IMR-90 (cell line): Measurements from ENCODE around the gene AMFR. TPM values are rescaled to one million over a fixed set of nuclear protein-coding genes. Genes with fewer than 3 reads are reported as not detected.

Experiments used
- ATAC-seq: fragments of 200-7000 bp; cut with Tn5 transposase; 2 replicates; pipeline ENCODE4 v1.9.1; 2020; ENCODE audit warnings: low read depth, mild to moderate bottlenecking, moderate library complexity
- BruUV-seq: library from RNA; stranded (reverse); fragments of 400-500 nt; replicated peaks from 2 replicates; lab custom pipeline; 2021; lab: Mats Ljungman, UMichigan
- CTCF ChIA-PET: fragments of 300-600 bp; formaldehyde crosslinking; extraction: SDS; loops from one replicate; lab custom pipeline; 2021; ENCODE audit warnings: antibody characterized with exemption; lab: Yijun Ruan, JAX
- POLR2A ChIA-PET: fragments of 300-600 bp; sonication (Branson Sonifier 250); formaldehyde crosslinking; loops from one replicate; lab custom pipeline; 2022; ENCODE audit warnings: antibody characterized with exemption; ENCODE audit not compliant: unreplicated experiment; lab: Charles Lee
- DNase-seq: peaks from one replicate; pipeline ENCODE4 v3.0.0; 2013
- H2AFZ ChIP-seq: replicated peaks from 2 replicates; pipeline ENCODE3; 2013; ENCODE audit warnings: low read length, mild to moderate bottlenecking; ENCODE audit not compliant: poor library complexity
- H2AK5ac ChIP-seq: 2 replicates; pipeline ENCODE4 v1.6.1; 2013; ENCODE audit warnings: low read depth, low read length, inconsistent platforms
- H2AK9ac ChIP-seq: replicated peaks from 2 replicates; pipeline ENCODE3; 2013; ENCODE audit warnings: mild to moderate bottlenecking, low read depth, low read length, moderate library complexity; ENCODE audit not compliant: poor library complexity
- H2BK120ac ChIP-seq: 2 replicates; pipeline ENCODE4 v1.6.1; 2013; ENCODE audit warnings: low read depth, low read length, inconsistent platforms
- H2BK15ac ChIP-seq: 3 replicates; pipeline ENCODE4 v1.6.1; 2013; ENCODE audit warnings: low read depth, low read length, inconsistent platforms
- H2BK20ac ChIP-seq: 2 replicates; pipeline ENCODE4 v1.6.1; 2013; ENCODE audit warnings: low read depth, mild to moderate bottlenecking, inconsistent platforms, low read length, moderate library complexity
- H2BK5ac ChIP-seq: 2 replicates; pipeline ENCODE4 v1.6.1; 2013; ENCODE audit warnings: mild to moderate bottlenecking, low read depth, low read length, inconsistent platforms; ENCODE audit not compliant: poor library complexity, severe bottlenecking
- H3K14ac ChIP-seq: replicated peaks from 2 replicates; pipeline ENCODE4 v1.6.1; 2013; ENCODE audit warnings: low read depth, low read length, inconsistent platforms
- H3K18ac ChIP-seq: 2 replicates; pipeline ENCODE4 v1.6.1; 2013; ENCODE audit warnings: low read depth, low read length, control low read depth
- H3K23ac ChIP-seq: 2 replicates; pipeline ENCODE4 v1.6.1; 2013; ENCODE audit warnings: low read depth, low read length, inconsistent platforms
- H3K27ac ChIP-seq: 2 replicates; pipeline ENCODE4 v1.5.1; 2013; ENCODE audit warnings: mild to moderate bottlenecking, control low read depth, low read length; ENCODE audit not compliant: insufficient read depth
- H3K27me3 ChIP-seq: 2 replicates; pipeline ENCODE4 v1.6.1; 2013; ENCODE audit warnings: low read length; ENCODE audit not compliant: control insufficient read depth, insufficient read depth
- H3K36me3 ChIP-seq: 2 replicates; pipeline ENCODE4 v1.6.1; 2013; ENCODE audit warnings: low read length, mixed read lengths; ENCODE audit not compliant: control insufficient read depth, insufficient read depth
- H3K4ac ChIP-seq: 2 replicates; pipeline ENCODE4 v1.6.1; 2013; ENCODE audit warnings: low read depth, low read length, inconsistent platforms
- H3K4me1 ChIP-seq: 2 replicates; pipeline ENCODE4 v1.6.1; 2013; ENCODE audit warnings: low read length, mixed read lengths; ENCODE audit not compliant: control insufficient read depth, insufficient read depth
- H3K4me2 ChIP-seq: 2 replicates; pipeline ENCODE4 v1.6.1; 2013; ENCODE audit warnings: low read depth, mild to moderate bottlenecking, control low read depth, low read length, moderate library complexity
- H3K4me3 ChIP-seq: 2 replicates; pipeline ENCODE4 v1.5.1; 2013; ENCODE audit warnings: low read depth, mild to moderate bottlenecking, control low read depth, low read length, moderate library complexity; ENCODE audit not compliant: insufficient read depth
- H3K56ac ChIP-seq: 2 replicates; pipeline ENCODE4 v1.6.1; 2013; ENCODE audit warnings: low read length, inconsistent platforms; ENCODE audit not compliant: insufficient read depth; ENCODE audit errors: extremely low read depth
- H3K79me1 ChIP-seq, 2 experiments: 2 replicates each; pipeline ENCODE4 v1.6.1; 2013; ENCODE audit warnings: low read length in 2 of 2, inconsistent platforms in 1 of 2, low read depth in 1 of 2
- H3K9ac ChIP-seq: 2 replicates; pipeline ENCODE4 v1.6.1; 2013; ENCODE audit warnings: low read depth, low read length, control low read depth
- H3K9me1 ChIP-seq: 2 replicates; pipeline ENCODE4 v1.6.1; 2013; ENCODE audit warnings: low read length, inconsistent platforms; ENCODE audit not compliant: insufficient read depth
- H3K9me3 ChIP-seq: 2 replicates; pipeline ENCODE4 v1.6.1; 2013; ENCODE audit warnings: low read length; ENCODE audit not compliant: control insufficient read depth, insufficient read depth
- H4K20me1 ChIP-seq: 2 replicates; pipeline ENCODE4 v1.6.1; 2013; ENCODE audit warnings: low read length, inconsistent platforms; ENCODE audit not compliant: insufficient read depth
- H4K5ac ChIP-seq: 2 replicates; pipeline ENCODE4 v1.6.1; 2013; ENCODE audit warnings: mild to moderate bottlenecking, low read depth, low read length, control low read depth
- H4K8ac ChIP-seq, 2 experiments: 2 replicates each; pipeline ENCODE4 v1.6.1; 2013; ENCODE audit warnings: low read depth in 2 of 2, low read length in 2 of 2, control low read depth in 1 of 2, inconsistent platforms in 1 of 2
- H4K91ac ChIP-seq: 2 replicates; pipeline ENCODE4 v1.6.1; 2013; ENCODE audit warnings: low read depth, low read length, inconsistent platforms; ENCODE audit not compliant: insufficient read depth
- BHLHE40 ChIP-seq: fragments of 150-350 bp; IDR thresholded peaks from 2 replicates; pipeline ENCODE4 v1.6.1; 2016; ENCODE audit warnings: mild to moderate bottlenecking, low read depth, low read length
- CEBPB ChIP-seq: IDR thresholded peaks from 2 replicates; pipeline ENCODE4 v1.6.1; 2012; ENCODE audit warnings: low read depth, low read length, improper control_type of control experiment
- CHD1 ChIP-seq: IDR thresholded peaks from 2 replicates; pipeline ENCODE4 v1.6.1; 2012; ENCODE audit warnings: low read depth, low read length, improper control_type of control experiment
- ELK1 ChIP-seq: fragments of 150-350 bp; IDR thresholded peaks from 2 replicates; pipeline ENCODE4 v1.6.1; 2016; ENCODE audit warnings: low read depth, mild to moderate bottlenecking, low read length, moderate library complexity, borderline replicate concordance
- MAFK ChIP-seq: IDR thresholded peaks from 2 replicates; pipeline ENCODE4 v1.6.1; 2012; ENCODE audit warnings: low read depth, low read length, improper control_type of control experiment
- NFE2L2 ChIP-seq: fragments of 150-350 bp; IDR thresholded peaks from 2 replicates; pipeline ENCODE4 v1.6.1; 2016; ENCODE audit warnings: low read depth, mild to moderate bottlenecking, low read length
- RAD21 ChIP-seq: IDR thresholded peaks from 2 replicates; pipeline ENCODE4 v1.6.1; 2012; ENCODE audit warnings: low read length, improper control_type of control experiment
- RCOR1 ChIP-seq: IDR thresholded peaks from 2 replicates; pipeline ENCODE4 v1.6.1; 2012; ENCODE audit warnings: mild to moderate bottlenecking, low read length, improper control_type of control experiment; ENCODE audit not compliant: insufficient replicate concordance
- RFX5 ChIP-seq: IDR thresholded peaks from 2 replicates; pipeline ENCODE4 v1.8.0; 2012; ENCODE audit warnings: low read depth, mild to moderate bottlenecking, low read length, moderate library complexity
- SMC3 ChIP-seq: fragments of 150-350 bp; IDR thresholded peaks from 2 replicates; pipeline ENCODE4 v1.6.1; 2016; ENCODE audit warnings: low read depth, mild to moderate bottlenecking, antibody characterized with exemption, low read length, moderate library complexity
- WGBS, 2 experiments: methylation state at CpG; one replicate each; pipeline versions ENCODE4 v1.1.5 to v1.1.7; 2013; ENCODE audit warnings: missing lambda C conversion rate in 2 of 2; ENCODE audit not compliant: insufficient read length in 1 of 2; ENCODE audit errors: extremely low coverage in 2 of 2; 5-methylcytosine and 5-hydroxymethylcytosine counted together
- dilution Hi-C: fragments of 300-500 bp; cut with HindIII; formaldehyde crosslinking; loops from one replicate; pipeline ENCODE4 v1.14.3; 2018; ENCODE audit warnings: low sequenced_read_pairs; ENCODE audit not compliant: unreplicated experiment
- in situ Hi-C: fragments of 300-500 bp; cut with MboI; formaldehyde crosslinking; loops from 3 replicates; pipeline ENCODE4 v1.14.3; 2019; ENCODE audit warnings: low sequenced_read_pairs, inconsistent platforms, mixed read lengths
- intact Hi-C: fragments of 100-400 bp; cut with micrococcal nuclease; formaldehyde crosslinking; loops from 2 replicates; pipeline ENCODE4 v1.10.0; 2022
- polyA plus RNA-seq, 3 experiments: library from polyadenylated mRNA; depleted of rRNA; stranded (reverse); fragments of >200 nt; gene quantifications; 2 replicates each; pipeline ENCODE4 v1.2.3, GENCODE V29; 2012; ENCODE audit warnings: low replicate concordance in 1 of 3
- total RNA-seq: library from RNA; depleted of rRNA; stranded (reverse); fragments of >200 nt; gene quantifications from 2 replicates; pipeline ENCODE4 v1.2.3, GENCODE V29; 2012

The AMFR gene
- total and polyA plus RNA-seq, 2 of the 4 experiments (the other 2 are of a cell fraction): 60.7 to 216 TPM

- ATAC-seq (no peak), DNase-seq (no peak)
- Histone ChIP-seq H3K4me2 (no peak overlapping the region), H4K5ac (no peak overlapping the region; the same call in 1 of the 2 replicates), H2AK5ac (no peak overlapping the region), H4K8ac (no peak overlapping the region), H2BK5ac (peak overlapping the region; percentile 67), H3K4ac (no peak overlapping the region), H3K36me3 (no peaks in the 10 kb centered on the region), H3K9me3 (no peaks in the 10 kb centered on the region), H4K91ac (no peak overlapping the region), H3K14ac (no peak overlapping the region), H3K18ac (no peak overlapping the region), H3K9me1 (peaks cover 20% of the 10 kb centered on the region), H3K23ac (no peak overlapping the region; the same call in 1 of the 2 replicates), H3K79me1 (peaks cover 15 to 73% of the 10 kb centered on the region in 2 experiments), H3K27ac (no peak overlapping the region), H2AK9ac (no peak overlapping the region), H3K9ac (no peak overlapping the region), H2BK20ac (no peak overlapping the region), H3K27me3 (no peaks in the 10 kb centered on the region), H4K20me1 (peaks cover 57% of the 10 kb centered on the region), H2BK15ac (no peak overlapping the region), H2AFZ (no peak overlapping the region), H3K56ac (no peak overlapping the region), H3K4me3 (no peak overlapping the region), H3K4me1 (peaks cover 18% of the 10 kb centered on the region), H2BK120ac (no peak overlapping the region)
- in situ Hi-C loops (no loop called here), dilution Hi-C loops (no loop called here), intact Hi-C loops (no loop called here)
- WGBS, 2 experiments: 100% methylated on average over 3 of the region's 8 CpGs; no CpG with 5 or more reads in 1 of the 2 experiments
- BruUV-seq: no TSS peak
- TF ChIP-seq RCOR1 (no peak), SMC3 (no peak), RFX5 (no peak), BHLHE40 (no peak), ELK1 (no peak), NFE2L2 (no peak), RAD21 (no peak), CHD1 (no peak), MAFK (no peak), CEBPB (no peak)
- POLR2A ChIA-PET: no interaction called here
- CTCF ChIA-PET: interaction anchor here (0.6 kb wide), 1 partner anchor 786 kb away, joined by 3 read pairs; no protein-coding TSS in a partner anchor
Observed at GRCh38 chr16:56419740-56420548, 5.4 kb downstream of the AMFR start.
